Activated naive CD8-positive, alpha-beta T cell treated with anti-CD3 and anti-CD28 coated beads for 36 hours (primary cell): ENCODE measurements around the gene PHLDB1. TPM values are rescaled to one million over a fixed set of nuclear protein-coding genes. Genes with fewer than 3 reads are reported as not detected.
"Not testable (repeated sequence)": the region's sequence is repeated elsewhere in the genome, so short reads cannot be mapped to it uniquely, and the experiment has no call there.

ENCODE experiments used
- DNase-seq: peaks from one replicate; pipeline ENCODE4 v3.0.0; 2021
- H3K27ac Mint-ChIP-seq: one replicate; pipeline ENCODE4 v1.8.0; 2022; ENCODE audit warnings: mild to moderate bottlenecking, moderate library complexity, mixed read lengths
- H3K27me3 Mint-ChIP-seq: one replicate; pipeline ENCODE4 v1.8.0; 2022; ENCODE audit warnings: mild to moderate bottlenecking, mixed read lengths
- H3K36me3 Mint-ChIP-seq: one replicate; pipeline ENCODE4 v1.8.0; 2021; ENCODE audit warnings: mild to moderate bottlenecking, mixed read lengths
- H3K4me1 Mint-ChIP-seq: one replicate; pipeline ENCODE4 v1.8.0; 2021; ENCODE audit warnings: mixed read lengths
- H3K4me3 Mint-ChIP-seq: one replicate; pipeline ENCODE4 v1.8.0; 2022; ENCODE audit warnings: mild to moderate bottlenecking, moderate library complexity, mixed read lengths
- H3K9me3 Mint-ChIP-seq: one replicate; pipeline ENCODE4 v1.8.0; 2022; ENCODE audit warnings: mixed read lengths
- total RNA-seq, 2 experiments: library from RNA; stranded (reverse); gene quantifications; one replicate each; pipeline ENCODE4 v1.2.3, GENCODE V29; 2021

PHLDB1 gene
- 1 to 10 TPM; 2.9 to 3.0 TPM for total RNA-seq

DNA sequence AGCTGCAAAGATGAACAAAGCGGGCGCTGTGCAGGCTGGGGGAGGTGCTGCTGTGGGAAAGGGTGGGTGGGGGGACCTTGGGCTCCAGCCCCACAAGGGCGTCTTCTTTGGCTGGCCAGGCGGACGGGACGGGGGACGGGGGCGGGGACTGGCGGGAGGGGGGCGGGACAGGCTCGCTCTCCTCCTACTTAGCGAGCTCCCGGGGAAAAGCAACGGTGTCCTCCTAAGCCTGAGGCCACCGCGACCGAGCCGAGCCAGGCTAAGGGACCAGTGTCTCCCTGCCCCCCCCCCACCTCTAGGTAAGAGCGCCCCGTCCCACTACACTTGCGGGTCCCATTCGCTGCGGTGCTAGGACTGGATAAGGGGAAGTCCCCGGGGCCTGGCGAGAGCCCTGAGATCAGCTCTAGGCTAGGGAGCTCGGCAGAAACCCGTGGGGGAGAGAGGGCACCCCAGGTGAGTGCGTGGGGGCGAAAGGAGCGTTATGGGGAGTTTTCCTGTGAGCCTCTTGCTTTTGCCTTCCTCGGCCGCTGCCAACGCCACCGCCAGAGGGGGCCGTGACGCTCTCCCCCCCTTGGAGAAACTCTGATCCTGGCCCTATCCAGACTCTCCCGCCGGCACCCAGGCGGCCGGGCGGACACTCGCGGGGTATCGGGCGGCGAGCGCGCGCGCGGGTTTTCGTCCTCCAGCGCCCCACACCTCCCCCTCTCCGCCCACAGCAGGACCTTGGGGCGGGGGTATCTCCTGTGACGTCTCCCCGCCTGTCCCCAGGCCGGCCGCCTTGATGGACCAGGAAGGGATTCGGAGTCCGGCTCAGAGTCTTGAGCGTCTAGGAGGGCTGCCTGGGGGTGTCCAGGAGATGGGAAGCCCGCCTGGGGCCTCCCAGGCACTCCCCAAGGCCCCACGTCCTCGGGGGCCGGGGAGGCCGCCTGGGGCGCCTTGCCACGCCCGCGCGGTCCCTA is at the start of gene PHLDB1:
PHLDB1 (plus strand) TSS at position 215 of the 959 bp plus-strand sequence. CDS start 6,222 bp downstream, outside the sequence.
- H3K27me3 Mint-ChIP-seq, result peaks cover 12% of the 10 kb centered on the region
- H3K4me1 Mint-ChIP-seq, result peaks cover 20% of the 10 kb centered on the region
- H3K9me3 Mint-ChIP-seq, result no peaks in the 10 kb centered on the region
- H3K36me3 Mint-ChIP-seq, result no peaks in the 10 kb centered on the region
- H3K27ac Mint-ChIP-seq, result peak within 1 kb of the TSS; percentile 68
- peak; percentile 43 for DNase-seq
- peak within 1 kb of the TSS; percentile 69 for H3K4me3 Mint-ChIP-seq

DNA sequence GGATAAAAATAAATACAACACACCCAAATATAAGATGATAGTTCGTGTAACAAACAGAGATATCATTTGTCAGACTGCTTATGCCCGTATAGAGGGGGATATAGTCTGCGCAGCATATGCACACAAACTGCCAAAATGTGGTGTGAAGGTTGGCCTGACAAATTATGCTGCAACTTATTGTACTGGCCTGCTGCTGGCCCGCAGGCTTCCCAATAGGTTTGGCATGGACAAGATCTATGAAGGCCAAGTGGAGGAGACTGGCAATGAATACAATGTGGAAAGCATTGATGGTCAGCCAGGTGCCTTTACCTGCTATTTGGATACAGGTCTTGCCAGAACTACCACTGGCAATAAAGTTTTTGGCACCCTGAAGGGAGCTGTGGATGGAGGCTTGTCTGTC is 46.6 kb upstream of the PHLDB1 start:
- no peak for DNase-seq
- Mint-ChIP-seq H3K4me1 (peaks cover 13% of the 10 kb centered on the region), H3K4me3 (no peak overlapping the region), H3K9me3 (no peaks in the 10 kb centered on the region), H3K27me3 (no peaks in the 10 kb centered on the region), H3K36me3 (peaks cover 2% of the 10 kb centered on the region), H3K27ac (no peak overlapping the region)

DNA sequence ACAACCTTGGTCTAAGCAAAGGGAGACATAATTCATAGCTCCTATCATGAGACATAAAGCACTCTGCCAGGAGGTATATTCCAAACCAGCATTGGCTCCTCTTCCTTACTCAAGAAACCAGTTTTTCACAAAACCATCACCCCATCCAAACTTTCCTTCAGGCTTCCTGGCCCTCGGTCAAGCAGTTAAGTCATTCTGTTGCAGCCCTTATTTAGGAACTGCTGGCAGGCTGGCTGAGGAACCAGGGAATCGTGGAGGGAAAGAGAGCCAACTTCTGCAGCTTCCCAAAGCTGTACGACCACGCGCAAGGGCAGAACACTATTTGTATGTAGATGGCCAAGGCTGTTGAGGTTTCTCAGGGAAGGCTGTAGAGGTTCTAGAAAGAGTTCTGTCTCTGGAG is 42.4 kb upstream of the PHLDB1 start:
- H3K27ac Mint-ChIP-seq, result peak overlapping the region; percentile 38
- no peaks in the 10 kb centered on the region for H3K9me3 Mint-ChIP-seq
- DNase-seq, result no peak
- H3K27me3 Mint-ChIP-seq, result no peaks in the 10 kb centered on the region
- peaks cover 15% of the 10 kb centered on the region for H3K4me1 Mint-ChIP-seq
- H3K36me3 Mint-ChIP-seq, result peaks cover 2% of the 10 kb centered on the region
- H3K4me3 Mint-ChIP-seq, result peak overlapping the region; percentile 75

DNA sequence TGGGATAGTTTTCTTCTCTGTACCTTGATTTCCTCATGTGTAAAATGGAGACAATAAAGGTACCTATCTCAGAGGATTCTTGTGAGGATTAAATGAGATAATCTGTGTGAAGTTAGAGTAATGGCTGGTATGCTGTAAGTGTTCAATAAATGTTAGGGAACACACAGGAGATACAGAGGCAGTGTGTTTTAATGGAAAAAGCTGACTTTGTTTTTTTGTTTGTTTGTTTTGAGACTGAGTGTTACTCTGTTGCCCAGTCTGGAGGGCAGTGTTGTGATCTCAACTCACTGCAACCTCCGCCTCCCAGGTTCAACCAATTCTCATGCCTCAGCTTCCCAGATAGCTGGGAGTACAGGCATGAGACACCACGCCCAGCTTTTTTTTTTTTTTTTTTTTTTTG is 37.7 kb upstream of the PHLDB1 start:
- DNase-seq, result no peak
- Mint-ChIP-seq H3K27me3 (no peaks in the 10 kb centered on the region), H3K36me3 (peaks cover 11% of the 10 kb centered on the region), H3K4me1 (peaks cover 32% of the 10 kb centered on the region), H3K9me3 (no peaks in the 10 kb centered on the region), H3K27ac (no peak overlapping the region), H3K4me3 (no peak overlapping the region)

DNA sequence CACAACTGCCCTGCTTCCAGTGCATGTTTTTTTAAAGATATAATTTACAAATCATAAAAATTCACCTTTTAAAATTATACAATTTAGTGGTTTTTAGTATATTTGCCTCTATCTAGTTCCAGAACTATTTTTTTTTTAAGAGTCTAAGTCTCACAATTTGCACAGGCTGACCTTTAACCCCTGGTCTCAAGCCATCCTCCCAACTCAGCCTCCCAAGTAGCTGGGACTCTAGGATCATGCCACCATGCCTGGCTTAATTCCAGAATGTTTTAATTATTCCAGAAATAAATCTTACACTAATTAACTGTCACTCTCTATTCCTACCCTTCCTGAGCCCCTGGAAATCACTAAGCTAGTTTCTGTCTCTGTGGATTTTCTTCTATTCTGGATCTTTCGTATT is 36.6 kb upstream of the PHLDB1 start:
- H3K27me3 Mint-ChIP-seq, result no peaks in the 10 kb centered on the region
- H3K4me3 Mint-ChIP-seq, result no peak overlapping the region
- H3K36me3 Mint-ChIP-seq, result peaks cover 13% of the 10 kb centered on the region
- H3K9me3 Mint-ChIP-seq, result no peaks in the 10 kb centered on the region
- no peak for DNase-seq
- peak overlapping the region; percentile 29 for H3K27ac Mint-ChIP-seq
- peaks cover 36% of the 10 kb centered on the region for H3K4me1 Mint-ChIP-seq

DNA sequence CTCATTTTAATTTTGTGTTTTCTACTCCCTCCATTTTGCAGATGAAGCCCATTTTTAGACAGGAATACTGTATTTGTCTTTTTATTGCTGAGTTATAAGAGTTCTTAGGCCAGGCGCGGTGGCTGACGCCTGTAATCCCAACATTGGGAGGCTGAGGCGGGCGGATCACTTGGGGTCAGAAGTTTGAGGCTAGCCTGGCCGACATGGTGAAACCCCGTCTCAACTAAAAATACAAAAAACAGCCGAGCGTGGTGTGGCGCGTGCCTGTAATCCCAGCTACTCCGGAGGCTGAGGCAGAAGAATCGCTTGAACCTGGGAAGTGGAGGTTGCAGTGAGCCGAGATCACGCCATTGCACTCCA is 35.7 kb upstream of the PHLDB1 start:
- Mint-ChIP-seq H3K36me3 (peaks cover 14% of the 10 kb centered on the region), H3K4me1 (peaks cover 37% of the 10 kb centered on the region), H3K4me3 (peak overlapping the region; percentile 91), H3K27ac (peak overlapping the region; percentile 92)
- peak; percentile 16 for DNase-seq
- H3K9me3 Mint-ChIP-seq, H3K27me3 Mint-ChIP-seq: not testable (repeated sequence)

DNA sequence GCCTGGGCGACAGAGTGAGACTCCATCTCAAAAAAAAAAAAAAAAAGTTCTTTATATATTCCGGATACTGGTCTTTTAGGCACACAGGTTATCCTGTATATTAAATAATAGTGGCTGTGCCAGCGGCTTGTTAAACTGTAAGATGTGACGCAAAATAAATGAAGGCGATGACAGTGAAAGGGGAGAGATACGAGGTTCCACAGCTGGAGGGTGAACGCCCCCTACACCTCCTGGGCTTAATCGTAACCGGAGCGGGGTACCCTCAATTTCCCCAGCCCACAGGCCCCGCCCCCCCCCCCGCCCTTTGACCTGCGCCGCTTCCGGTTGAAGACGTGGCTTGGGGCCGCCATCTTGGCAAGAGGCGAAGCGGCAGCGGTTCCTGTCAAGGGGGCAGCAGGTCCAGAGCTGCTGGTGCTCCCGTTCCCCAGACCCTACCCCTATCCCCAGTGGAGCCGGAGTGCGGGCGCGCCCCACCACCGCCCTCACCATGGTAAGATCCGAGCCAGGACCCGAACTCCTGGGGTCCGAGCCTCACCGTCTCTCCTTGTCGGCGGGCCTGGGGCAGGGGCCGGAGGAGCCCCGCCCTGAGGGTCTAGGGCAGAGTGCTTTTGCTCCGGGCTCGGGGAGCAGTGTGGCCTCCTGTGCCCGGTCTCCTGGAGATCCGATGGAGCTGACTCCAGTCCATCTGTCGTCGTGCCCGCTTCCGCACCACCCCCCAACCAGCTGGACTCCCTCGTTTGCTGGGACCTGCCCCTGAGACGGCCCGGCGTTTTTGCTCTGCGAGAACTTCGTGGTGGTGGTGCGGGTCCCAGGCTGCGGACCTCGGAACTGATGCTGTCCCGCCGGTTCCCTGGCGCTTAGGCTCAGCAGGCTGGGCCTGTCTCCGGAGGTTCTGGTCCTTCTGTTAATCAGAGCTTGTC is 35.1 kb upstream of the PHLDB1 start, which contains the start of gene ARCN1:
ARCN1 (plus strand) TSS at position 349 of the 920 bp plus-strand sequence; CDS start at position 488, 139 bp downstream.
- H3K36me3 Mint-ChIP-seq, result peaks cover 17% of the 10 kb centered on the region
- no peaks in the 10 kb centered on the region for H3K9me3 Mint-ChIP-seq
- H3K4me1 Mint-ChIP-seq, result peaks cover 43% of the 10 kb centered on the region
- H3K27me3 Mint-ChIP-seq, result no peaks in the 10 kb centered on the region
- H3K27ac Mint-ChIP-seq, result peak within 1 kb of the TSS; percentile 92
- DNase-seq, result peak; percentile 77
- H3K4me3 Mint-ChIP-seq, result peak within 1 kb of the TSS; percentile 91

DNA sequence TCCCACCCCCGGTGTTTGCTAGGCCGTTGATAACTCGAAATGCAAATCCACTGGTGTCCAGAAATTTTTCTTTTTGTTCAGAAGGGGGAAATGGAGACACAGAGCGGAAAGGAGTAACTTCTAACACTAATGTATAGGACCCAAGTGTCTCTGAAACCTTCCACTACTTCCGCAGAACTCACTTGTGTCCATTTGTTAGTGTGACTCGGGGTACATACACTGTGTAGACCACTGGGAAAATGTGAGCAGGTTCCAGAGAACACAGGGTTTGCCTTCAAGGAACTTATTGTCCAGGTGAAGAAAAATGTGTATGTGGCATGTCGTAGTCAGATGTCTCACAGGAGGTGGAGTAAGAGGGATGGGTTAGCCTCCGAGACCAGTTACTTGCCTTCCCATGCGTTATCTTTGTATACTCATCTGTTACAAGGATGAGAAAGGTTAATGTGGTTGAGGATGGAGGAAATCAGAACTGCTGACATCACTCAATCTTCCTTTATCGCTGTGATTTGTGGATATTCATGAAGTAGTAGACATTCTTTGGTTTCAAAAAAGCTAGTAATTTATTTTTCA is 34.3 kb upstream of the PHLDB1 start:
- Mint-ChIP-seq H3K36me3 (peaks cover 20% of the 10 kb centered on the region), H3K4me1 (peaks cover 47% of the 10 kb centered on the region), H3K9me3 (no peaks in the 10 kb centered on the region), H3K27me3 (no peaks in the 10 kb centered on the region), H3K27ac (peak overlapping the region; percentile 92), H3K4me3 (peak overlapping the region; percentile 91)
- peak; percentile 3 for DNase-seq

DNA sequence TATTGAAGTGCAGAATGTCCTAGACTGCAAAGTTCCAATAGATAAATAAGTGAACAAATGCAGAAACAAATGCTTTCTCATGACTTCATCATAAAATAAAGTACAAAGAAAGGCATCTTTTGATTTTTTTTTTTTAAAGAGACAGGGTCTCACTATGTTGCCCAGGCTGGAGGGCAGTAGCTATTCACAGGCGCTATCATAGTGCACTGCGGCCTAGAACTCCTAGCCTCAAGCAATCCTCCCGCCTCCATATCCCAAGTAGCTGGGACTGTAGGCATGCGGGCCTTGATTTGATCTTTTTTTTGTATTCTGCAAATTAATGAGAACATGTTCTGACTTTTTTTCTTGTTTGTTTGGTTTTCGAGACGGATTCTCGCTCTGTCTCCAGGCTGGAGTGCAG is 32.8 kb upstream of the PHLDB1 start:
- Mint-ChIP-seq H3K27ac (no peak overlapping the region), H3K27me3 (no peaks in the 10 kb centered on the region), H3K9me3 (no peaks in the 10 kb centered on the region), H3K36me3 (peaks cover 20% of the 10 kb centered on the region), H3K4me3 (peak overlapping the region; percentile 45), H3K4me1 (peaks cover 54% of the 10 kb centered on the region)
- no peak for DNase-seq

DNA sequence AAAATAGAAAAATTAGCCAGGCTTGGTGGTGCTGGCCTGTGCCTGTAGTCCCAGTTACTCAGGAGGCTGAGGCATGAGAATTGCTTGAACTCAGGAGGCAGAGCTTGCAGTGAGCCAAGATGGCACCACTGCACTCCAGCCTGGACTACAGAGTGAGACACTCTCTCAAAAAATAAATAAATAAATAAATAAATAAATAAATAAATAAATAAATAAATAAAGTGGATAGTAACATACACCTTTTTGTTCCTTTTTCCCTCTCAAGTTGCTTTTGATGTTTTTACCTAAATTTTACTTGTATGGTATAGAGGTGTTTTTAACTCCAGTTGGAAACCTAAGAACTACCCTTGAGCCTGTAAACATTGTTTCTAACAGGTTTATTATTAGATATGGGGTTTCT is 29.4 kb upstream of the PHLDB1 start:
- not testable (repeated sequence) for H3K9me3 Mint-ChIP-seq, H3K27ac Mint-ChIP-seq, H3K4me3 Mint-ChIP-seq, DNase-seq, H3K27me3 Mint-ChIP-seq
- Mint-ChIP-seq H3K4me1 (peaks cover 42% of the 10 kb centered on the region), H3K36me3 (peaks cover 18% of the 10 kb centered on the region)

DNA sequence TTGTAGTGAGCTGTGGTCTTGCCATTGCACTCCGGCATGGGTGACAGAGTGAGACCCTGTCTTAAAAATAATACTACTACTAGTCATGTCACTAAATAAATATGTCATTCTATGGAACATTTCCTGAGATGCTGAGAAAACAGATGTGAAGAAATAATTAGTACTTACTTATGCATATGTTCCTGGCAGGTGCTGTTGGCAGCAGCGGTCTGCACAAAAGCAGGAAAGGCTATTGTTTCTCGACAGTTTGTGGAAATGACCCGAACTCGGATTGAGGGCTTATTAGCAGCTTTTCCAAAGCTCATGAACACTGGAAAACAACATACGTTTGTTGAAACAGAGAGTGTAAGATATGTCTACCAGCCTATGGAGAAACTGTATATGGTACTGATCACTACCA is 26.4 kb upstream of the PHLDB1 start:
- no peak overlapping the region for H3K4me3 Mint-ChIP-seq
- peaks cover 12% of the 10 kb centered on the region for H3K36me3 Mint-ChIP-seq
- no peak for DNase-seq
- H3K27ac Mint-ChIP-seq, result no peak overlapping the region
- H3K27me3 Mint-ChIP-seq, result no peaks in the 10 kb centered on the region
- peaks cover 19% of the 10 kb centered on the region for H3K4me1 Mint-ChIP-seq
- H3K9me3 Mint-ChIP-seq, result no peaks in the 10 kb centered on the region

DNA sequence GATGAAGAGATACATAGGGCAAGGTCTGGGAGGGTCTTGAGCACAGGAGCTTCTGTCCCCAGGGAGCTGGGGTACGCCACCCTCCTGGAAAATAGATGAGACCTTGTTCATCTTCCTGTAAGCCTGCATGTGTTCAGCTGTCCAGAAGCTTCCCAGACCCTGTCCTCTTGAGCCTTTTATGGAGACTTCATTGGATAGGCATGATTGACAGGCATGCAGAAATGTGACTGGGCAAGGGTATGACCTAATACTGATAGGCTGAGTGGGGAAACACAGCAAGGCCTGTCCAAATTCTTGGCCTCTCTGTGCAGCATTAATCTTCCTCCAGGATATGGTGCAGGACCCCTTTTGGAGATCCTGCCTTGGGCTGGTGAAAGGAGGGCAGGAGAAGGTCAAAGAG is 19.5 kb upstream of the PHLDB1 start:
- H3K4me1 Mint-ChIP-seq, result no peaks in the 10 kb centered on the region
- H3K36me3 Mint-ChIP-seq, result peaks cover 20% of the 10 kb centered on the region
- H3K27ac Mint-ChIP-seq, result no peak overlapping the region
- no peak for DNase-seq
- no peaks in the 10 kb centered on the region for H3K27me3 Mint-ChIP-seq
- H3K9me3 Mint-ChIP-seq, result no peaks in the 10 kb centered on the region
- no peak overlapping the region for H3K4me3 Mint-ChIP-seq

DNA sequence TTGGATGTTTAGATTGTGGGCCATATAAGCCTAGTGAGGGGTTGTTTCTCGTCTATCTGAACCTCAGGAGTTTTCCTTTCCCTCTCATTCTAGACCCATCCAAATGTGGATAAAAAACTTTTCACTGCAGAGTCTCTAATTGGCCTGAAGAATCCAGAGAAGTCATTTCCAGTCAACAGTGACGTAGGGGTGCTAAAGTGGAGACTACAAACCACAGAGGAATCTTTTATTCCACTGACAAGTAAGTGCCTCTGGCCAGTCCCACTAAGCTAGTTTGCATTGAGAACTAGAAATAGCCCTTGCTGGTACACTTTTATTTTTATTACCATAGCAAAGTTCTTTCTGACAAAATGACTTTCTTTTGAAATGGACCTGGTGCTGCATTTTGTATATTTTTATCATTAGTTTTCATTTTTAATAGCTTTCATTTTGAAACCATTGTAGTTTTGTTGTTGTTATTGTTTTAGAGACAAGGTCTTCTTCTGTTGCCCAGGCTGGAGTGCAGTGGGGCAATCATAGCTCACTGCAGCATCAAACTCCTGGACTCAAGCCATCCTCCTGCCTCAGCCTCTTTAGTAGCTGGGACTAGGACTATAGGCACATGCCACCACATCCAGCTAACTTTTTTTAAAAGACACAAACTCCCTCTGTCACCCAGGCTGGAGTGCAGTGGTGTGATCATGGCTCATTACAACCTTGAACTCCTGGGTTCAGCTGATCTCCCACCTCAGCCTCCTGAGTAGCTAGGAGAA is 14.6 kb upstream of the PHLDB1 start:
- Mint-ChIP-seq H3K4me1 (peaks cover 16% of the 10 kb centered on the region), H3K27me3 (no peaks in the 10 kb centered on the region), H3K4me3 (no peak overlapping the region), H3K36me3 (peaks cover 25% of the 10 kb centered on the region), H3K27ac (no peak overlapping the region), H3K9me3 (no peaks in the 10 kb centered on the region)
- DNase-seq, result no peak

DNA sequence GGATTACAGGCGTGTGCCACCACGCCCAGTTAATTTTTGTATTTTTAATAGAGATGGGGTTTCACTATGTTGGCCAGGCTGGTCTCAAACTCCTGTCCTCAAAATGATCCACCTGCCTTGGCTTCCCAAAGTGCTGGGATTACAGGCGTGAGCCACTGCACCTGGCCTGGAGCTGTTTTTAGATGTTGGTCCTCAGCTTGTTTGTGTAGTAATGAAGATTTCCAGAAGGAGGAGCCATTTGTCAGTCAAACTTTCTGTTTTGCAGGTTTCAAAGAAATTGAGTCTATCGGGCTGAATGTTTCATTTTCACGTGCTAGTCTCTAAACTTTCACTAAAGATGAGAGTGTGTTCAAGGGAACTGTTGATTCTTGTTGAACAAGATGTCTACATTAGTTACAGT is 12.4 kb upstream of the PHLDB1 start:
- not testable (repeated sequence) for H3K4me3 Mint-ChIP-seq, H3K27me3 Mint-ChIP-seq, DNase-seq, H3K9me3 Mint-ChIP-seq
- Mint-ChIP-seq H3K27ac (peak overlapping the region; percentile 6), H3K4me1 (peaks cover 16% of the 10 kb centered on the region), H3K36me3 (peaks cover 24% of the 10 kb centered on the region)
